Hindlimb muscle (tissue), 1 donor: ENCODE measurements around the gene NUDCD2. TPM values are rescaled to one million over a fixed set of nuclear protein-coding genes. Genes with fewer than 3 reads are reported as not detected.
A peak's percentile ranks its signal among the peaks of the same experiment; 100 is the strongest.
"Not testable (repeated sequence)": the region's sequence is repeated elsewhere in the genome, so short reads cannot be mapped to it uniquely, and the experiment has no call there.

Source experiments
- DNase-seq: peaks from one replicate; pipeline ENCODE4 v3.0.0-alpha.2; 2013
- polyA plus RNA-seq: library from polyadenylated mRNA; unstranded; fragments of 120-200 nt; gene quantifications from one replicate; pipeline ENCODE4 v1.2.1, GENCODE V29; 2013; ENCODE audit not compliant: insufficient read length

Gene NUDCD2
- polyA plus RNA-seq, 1 donor = 37.5 TPM

DNA sequence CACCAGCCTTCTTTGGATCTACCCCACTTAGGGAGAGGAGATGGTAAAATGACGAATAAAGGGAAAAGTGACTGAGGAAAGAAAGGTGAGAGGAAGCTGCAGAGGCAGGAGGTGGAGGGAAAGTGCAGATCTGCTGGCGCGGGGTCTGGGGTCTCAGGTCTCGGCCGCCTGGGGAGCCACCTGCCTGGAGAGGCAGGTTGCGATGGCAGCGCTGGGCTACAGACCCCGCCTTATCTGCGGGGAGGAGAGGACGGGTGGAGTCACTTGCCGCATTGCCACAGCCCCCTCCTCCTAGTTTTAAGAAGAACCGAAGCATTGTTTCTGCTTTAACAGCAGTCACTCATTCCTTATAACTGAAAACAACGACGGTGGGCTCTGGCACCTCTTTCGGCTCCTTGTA, 44.2 kb downstream of the NUDCD2 start:
- not testable (repeated sequence) for DNase-seq

DNA sequence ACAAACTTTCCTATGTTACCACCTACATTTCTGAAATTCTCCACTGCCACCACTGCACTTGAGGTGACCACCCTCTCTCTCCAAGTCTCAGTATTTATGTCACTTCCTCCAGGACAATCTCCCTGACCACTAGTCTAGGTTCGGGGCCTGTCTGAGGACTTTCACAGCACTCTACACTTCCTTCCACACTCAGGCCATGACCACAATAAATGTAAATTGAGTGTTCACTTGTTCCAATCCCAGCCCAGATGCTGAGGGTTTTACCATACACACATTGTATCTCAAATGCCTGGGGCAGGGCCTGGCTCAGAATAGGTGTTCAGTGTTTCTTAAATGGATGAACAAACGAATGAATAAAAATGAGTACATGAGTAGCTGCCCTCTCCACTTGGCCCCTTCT, 49.4 kb downstream of the NUDCD2 start:
- DNase-seq = no peak

DNA sequence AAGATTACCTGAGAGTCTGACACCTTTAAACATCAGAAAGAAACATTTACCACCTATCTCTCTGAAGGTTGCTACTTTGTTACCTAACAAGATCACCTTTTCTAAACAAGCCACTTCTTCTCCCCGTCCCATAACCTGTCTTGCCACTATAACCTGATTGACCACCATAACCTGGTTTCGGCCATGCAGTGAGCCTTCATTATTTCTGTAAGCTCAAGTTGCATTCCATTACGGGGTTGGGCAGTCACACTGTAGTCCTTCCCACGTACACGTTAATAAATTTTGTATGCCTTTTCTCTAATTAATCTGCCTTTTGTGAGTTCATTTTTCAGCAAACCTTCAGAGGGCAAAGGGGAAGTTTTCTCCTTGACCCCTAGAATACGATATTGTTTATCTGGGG, 50.5 kb downstream of the NUDCD2 start:
- DNase-seq = no peak

DNA sequence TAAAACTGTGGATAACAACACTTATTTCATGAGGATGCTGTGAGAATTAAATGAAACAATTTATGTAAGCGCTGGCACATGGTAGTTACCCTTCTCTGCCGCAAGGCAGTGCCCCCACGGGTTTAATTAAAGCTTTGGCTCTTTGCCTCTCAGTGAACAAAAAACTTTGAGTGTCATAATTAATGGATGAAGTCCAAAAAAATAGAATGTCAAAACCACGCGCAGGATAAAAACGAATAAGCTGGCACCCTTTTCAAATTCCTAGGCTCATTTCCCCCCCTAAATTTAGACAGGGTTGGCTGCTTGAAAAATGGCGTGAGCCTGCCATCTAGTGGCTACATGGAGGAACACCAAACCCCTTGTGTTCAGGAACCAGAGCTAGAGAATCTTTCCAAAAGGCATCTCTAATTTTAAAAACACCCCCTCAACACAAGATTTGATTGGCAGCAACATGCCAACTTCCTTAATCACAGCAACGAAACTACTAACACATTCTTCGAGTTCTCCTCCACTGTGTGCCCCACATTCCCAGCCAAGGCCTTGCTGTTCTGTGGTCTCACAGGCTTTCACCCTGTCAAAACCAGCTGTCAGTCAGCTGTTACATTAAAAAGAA, 51.5 kb downstream of the NUDCD2 start:
- peak; percentile 68 for DNase-seq

DNA sequence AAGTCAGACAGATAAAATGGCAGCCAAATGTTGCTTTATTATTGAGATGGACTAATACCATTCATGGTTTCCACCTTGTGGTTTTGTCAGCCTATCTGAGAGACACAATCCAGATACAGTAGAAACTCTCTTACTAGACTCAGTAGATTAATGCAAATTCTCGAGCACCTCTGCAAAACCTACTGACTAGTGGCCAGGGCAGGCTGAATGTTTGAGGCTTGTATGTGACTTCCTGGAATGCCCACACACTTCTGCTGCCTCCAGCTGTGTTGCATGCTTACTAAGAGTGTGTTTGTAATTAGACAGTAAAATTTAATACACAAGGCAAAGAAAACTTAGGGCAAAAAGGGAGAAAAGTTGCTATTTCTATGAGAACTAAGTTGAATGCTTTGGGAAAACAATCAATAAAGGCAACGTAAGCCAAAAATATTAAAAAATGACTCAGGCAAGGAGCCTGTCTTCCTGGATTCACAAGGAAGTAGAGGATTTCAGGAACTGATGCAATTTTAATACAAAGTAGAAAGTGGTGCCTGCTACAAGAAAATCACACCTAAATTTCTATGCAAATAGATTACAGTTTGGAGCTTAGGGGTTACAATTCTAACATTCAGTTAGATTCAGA, 52.8 kb downstream of the NUDCD2 start:
- no peak for DNase-seq

DNA sequence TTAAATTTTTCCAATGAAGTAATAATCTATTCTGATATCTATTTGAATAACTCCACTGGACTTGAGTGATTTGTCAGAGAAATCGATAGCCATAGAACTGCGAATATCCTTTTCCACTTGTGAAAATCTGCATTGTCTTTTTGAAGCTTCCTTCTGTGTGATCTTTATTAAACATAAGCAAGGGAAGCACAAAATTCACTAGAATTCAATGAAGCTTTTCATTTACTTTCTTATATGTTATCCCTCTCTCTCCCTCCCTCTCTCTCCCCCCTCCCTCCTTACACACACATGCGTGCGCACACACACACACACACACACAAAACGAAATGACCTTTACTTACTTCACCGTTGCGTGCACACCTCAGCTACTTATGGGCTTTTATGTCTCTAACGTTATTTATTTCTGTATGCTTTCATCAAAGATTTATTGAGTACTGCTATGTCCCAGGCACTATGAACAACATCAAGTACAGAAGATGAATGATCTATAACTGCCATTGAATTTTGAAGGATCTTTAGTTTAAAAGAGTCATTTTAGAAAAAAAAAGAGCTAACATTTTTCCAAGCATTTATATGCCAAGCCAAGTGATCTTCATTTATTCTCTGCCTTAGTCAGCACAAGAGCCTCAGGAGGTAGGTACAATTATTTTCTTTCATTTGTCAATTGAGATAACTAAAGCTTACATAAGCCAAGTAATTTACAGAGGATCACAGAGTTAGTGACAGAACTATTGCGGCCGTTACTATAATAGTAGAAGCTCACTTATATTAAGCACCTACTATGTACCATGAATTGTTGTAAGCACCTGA, 55.3 kb downstream of the NUDCD2 start:
- DNase-seq = no peak

DNA sequence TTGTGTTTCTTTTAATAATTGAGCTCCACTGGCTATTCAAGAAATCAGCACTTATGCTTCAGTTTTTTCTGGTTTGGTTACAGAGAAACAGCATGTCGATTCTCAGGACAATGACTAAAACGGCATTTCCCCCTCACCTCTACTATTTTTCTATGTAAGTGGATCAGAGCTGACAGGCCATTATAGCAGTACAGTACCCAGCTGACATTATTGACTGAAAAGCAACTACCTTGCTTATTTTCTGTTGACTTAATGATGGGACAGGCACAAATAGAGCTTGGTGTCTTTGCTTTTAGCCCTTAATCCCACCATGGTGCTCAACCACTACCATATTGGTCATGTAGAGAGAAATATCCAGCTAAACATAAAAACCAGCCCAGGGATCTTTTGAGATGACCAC, 57.9 kb downstream of the NUDCD2 start:
- no peak for DNase-seq

DNA sequence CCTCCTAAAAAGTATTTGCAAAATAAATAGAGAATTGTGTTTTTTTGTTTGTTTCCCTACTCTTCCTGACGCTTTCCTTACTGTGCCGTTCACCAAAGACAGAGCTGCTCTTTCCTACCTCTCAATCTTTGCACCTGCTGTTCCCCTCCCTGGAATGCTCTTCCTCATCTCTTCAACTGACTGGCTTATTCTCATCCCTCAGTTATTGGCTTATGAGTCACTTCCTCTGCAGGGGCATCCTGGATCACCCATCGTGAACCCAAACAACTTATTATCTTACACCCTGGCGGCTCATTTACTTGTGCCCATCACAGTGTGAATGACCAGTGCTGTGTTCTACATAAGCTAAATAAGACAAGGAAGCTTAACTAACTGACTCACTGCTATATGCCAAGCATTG, 58.6 kb downstream of the NUDCD2 start:
- DNase-seq = no peak

DNA sequence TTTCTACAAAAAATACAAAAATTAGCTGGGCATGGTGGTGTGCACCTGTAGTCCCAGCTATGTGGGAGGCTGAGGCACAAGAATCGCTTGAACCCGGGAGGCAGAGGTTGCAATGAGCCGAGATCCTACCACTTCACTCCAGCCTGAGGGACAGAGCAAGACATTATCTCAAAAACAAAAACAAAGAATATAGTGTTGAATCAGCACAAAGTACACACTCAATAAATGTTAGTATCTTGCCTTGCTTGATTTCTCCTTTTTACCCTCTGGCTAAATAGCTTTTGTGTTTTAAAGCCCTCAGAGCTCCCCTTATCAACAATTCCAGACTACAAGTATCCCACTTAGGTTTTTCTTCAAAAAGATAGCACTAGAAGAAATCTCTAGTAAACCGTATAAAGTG, 60.0 kb downstream of the NUDCD2 start:
- no peak for DNase-seq

DNA sequence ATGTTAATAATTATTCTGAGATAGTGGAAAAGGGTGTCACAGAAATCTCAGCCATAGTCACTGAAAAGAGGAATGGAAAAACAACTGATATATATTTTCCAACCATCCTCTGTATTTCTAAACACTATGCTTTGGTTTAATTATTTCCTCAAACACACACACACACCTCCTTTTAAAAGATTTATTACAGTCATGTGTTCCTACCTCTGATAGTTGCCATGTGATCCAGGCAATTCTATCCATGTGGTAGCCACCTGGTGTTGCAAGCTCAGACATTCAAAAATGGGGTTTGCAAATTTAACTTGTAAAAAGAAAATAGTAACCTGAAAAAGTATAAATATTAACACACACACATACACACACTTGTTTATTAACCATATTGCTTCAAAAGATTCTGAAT, 62.5 kb downstream of the NUDCD2 start:
- no peak for DNase-seq

DNA sequence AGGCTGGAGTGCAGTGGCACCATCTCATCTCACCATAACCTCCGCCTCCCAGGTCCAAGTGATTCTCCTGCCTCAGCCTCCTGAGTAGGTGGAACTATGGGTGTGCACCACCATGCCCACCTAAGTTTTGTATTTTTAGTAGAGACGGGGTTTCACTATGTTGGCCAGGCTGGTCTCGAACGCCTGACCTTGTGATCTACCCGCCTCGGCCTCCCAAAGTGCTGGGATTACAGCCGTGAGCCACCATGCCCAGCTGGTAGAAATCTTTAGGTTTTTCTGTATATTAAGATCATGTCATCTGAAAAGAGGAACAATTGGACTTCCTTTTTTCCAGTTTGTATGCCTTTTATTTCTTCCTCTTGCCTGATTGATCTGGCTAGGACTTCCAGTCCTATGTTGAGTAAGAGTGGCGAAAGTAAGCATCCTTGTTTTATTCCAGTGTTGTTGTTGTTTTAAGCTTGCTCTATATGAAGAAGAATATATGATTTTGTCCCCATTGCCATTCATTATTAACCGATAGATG, 63.0 kb downstream of the NUDCD2 start:
- not testable (repeated sequence) for DNase-seq

Other genes with a start within 250 kb of the NUDCD2 start
- 267 TPM for gene CCNG1, start 22.5 kb downstream of the NUDCD2 start, polyA plus RNA-seq
- 7.2 TPM for gene HMMR, start 530 bp upstream of the NUDCD2 start, polyA plus RNA-seq
- 52.3 TPM for gene MAT2B, start 45.5 kb upstream of the NUDCD2 start, polyA plus RNA-seq